Measurements from ENCODE around the gene FAM13A. TPM values are rescaled to one million over a fixed set of nuclear protein-coding genes. Genes with fewer than 3 reads are reported as not detected.

The FAM13A gene
- total and polyA plus RNA-seq, 10 donors, result 2.7 to 24.9 (median 18.3) TPM

DNA sequence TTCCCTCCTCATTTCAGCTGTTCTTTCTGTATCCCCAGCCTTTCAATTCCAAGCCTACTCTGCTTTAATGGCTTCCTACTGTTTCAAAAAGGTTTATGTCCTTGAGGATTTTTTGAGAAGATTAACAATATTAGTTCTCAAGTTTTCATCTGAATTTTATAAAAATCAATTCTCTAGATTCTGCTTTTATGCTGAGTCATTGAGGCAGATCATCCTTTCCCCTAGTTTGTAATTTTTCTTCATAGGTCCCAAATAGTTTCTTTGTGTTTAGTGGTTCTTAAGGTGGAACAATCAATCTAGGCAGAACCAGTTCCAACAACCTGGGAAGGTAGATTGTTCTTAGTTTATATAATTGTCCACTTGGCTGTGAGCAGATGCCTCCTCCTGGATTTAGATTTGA lies 259.3 kb downstream of the FAM13A start:
- no peak for TF ChIP-seq POLR2A (IDR thresholded peaks at IDR 0.05)
- no peak for TF ChIP-seq POLR2AphosphoS5 (IDR thresholded peaks at IDR 0.05)
- TF ChIP-seq, protein P1, sequence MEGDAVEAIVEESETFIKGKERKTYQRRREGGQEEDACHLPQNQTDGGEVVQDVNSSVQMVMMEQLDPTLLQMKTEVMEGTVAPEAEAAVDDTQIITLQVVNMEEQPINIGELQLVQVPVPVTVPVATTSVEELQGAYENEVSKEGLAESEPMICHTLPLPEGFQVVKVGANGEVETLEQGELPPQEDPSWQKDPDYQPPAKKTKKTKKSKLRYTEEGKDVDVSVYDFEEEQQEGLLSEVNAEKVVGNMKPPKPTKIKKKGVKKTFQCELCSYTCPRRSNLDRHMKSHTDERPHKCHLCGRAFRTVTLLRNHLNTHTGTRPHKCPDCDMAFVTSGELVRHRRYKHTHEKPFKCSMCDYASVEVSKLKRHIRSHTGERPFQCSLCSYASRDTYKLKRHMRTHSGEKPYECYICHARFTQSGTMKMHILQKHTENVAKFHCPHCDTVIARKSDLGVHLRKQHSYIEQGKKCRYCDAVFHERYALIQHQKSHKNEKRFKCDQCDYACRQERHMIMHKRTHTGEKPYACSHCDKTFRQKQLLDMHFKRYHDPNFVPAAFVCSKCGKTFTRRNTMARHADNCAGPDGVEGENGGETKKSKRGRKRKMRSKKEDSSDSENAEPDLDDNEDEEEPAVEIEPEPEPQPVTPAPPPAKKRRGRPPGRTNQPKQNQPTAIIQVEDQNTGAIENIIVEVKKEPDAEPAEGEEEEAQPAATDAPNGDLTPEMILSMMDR (IDR thresholded peaks at IDR 0.05 in 8 of 11, conservative IDR thresholded peaks at IDR 0.05 in 3 of 11), result no peak
- H3K4me3 ChIP-seq, result no peak overlapping the region
- DNase-seq, result no peak
- H3K9me3 ChIP-seq, result no peaks in the 10 kb centered on the region
- no peaks in the 10 kb centered on the region for H3K36me3 ChIP-seq
- H3K27me3 ChIP-seq (replicated peaks in 1 of 7), result no peaks in the 10 kb centered on the region
- intact Hi-C loops (cut with DNase I; ENCODE audit: low total_unique reads), result no loop called here
- no peak overlapping the region for H3K27ac ChIP-seq
- peaks cover 0 to 3% (median 0%) of the 10 kb centered on the region in 6 donors for H3K4me1 ChIP-seq

DNA sequence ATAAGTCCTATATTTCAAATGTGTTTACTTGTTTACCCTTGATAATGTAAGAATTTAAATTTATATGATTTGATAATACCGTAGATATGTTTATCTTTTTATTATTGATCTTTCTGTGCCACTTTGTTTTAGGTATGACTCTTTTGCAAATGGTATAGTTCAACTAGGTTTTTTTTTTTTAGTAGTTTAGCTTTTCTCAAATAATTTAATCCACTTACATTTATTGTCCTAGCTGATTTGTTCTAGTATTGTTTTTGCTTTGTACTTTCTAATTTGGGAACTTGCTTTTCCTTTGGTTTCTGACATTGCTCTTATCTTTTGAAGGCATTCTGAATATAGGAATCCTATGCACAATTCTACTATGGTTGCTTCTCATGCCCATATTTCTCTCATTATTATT lies 260.4 kb downstream of the FAM13A start:
- no peaks in the 10 kb centered on the region for H3K27me3 ChIP-seq (replicated peaks in 1 of 7)
- no peak for TF ChIP-seq POLR2AphosphoS5 (IDR thresholded peaks at IDR 0.05)
- TF ChIP-seq, protein P1 (IDR thresholded peaks at IDR 0.05 in 8 of 11, conservative IDR thresholded peaks at IDR 0.05 in 3 of 11), result no peak
- TF ChIP-seq POLR2A (IDR thresholded peaks at IDR 0.05), result no peak
- WGBS, 5 donors, result 93 to 97% (median 96%) methylated on average over 1 of the region's 1 CpG

DNA sequence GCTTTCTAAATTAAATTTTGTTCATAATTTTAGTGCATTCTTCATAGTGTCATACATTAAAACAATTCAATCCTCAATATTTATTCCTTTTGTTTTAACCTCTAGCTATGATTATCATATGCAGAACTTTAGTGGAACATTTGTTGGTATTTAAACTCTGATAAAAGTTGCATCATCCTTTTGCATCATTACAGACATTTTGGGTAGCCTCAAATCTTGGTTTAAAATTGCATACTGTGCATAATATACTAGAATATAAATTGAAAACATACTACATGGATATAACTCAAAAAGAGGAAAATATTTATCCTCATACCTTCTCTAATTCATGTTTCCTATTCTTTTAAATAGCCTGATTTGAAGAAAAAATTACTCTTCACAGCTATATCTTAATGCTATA lies 262.0 kb downstream of the FAM13A start:
- TF ChIP-seq POLR2AphosphoS5 (IDR thresholded peaks at IDR 0.05), result no peak
- no peak for TF ChIP-seq POLR2A (IDR thresholded peaks at IDR 0.05)
- TF ChIP-seq, protein P1 (IDR thresholded peaks at IDR 0.05 in 8 of 11, conservative IDR thresholded peaks at IDR 0.05 in 3 of 11), result no peak
- Histone ChIP-seq H3K9me3 (no peaks in the 10 kb centered on the region), H3K36me3 (no peaks in the 10 kb centered on the region), H3K4me1 (no peaks in the 10 kb centered on the region), H3K4me3 (no peak overlapping the region), H3K27me3 (replicated peaks in 1 of 7) (no peaks in the 10 kb centered on the region), H3K27ac (no peak overlapping the region)
- no peak for DNase-seq
- intact Hi-C loops (cut with DNase I; ENCODE audit: low total_unique reads), result no loop called here

More for the DNA sequence above, 260.4 kb downstream of the FAM13A start:
- intact Hi-C loops (cut with DNase I; ENCODE audit: low total_unique reads), result no loop called here
- no peaks in the 10 kb centered on the region for H3K36me3 ChIP-seq
- DNase-seq, result no peak
- H3K9me3 ChIP-seq, result no peaks in the 10 kb centered on the region
- H3K27ac ChIP-seq, result no peak overlapping the region
- H3K4me3 ChIP-seq, result no peak overlapping the region
- no peaks in the 10 kb centered on the region for H3K4me1 ChIP-seq

DNA sequence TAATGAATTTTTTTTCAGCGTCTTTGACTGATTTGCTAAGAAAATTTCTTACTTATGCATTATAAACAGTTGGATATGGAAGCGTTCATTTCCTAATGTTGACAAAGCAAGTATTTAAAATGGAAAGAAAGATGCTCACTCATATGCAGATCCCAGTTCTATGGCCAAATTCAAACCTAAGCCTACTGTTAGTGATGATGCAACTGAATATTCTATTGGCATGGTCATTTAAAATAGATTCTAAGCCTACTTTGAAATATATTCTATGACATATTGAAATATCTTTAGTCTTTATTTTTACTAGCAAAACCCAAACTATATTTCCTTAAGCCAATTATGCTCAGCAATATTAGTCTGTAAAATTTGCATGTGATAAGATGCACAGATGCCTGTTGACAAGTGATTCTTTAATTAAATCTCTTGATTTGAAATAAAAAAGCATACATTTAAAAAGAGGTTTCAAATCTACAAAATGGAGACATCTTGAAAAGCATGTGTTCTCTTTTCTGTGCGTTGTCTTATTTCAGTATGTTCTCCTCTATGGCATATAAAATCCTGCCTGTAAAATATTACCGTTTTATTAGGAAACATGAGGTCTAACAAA lies 262.8 kb downstream of the FAM13A start:
- TF ChIP-seq POLR2AphosphoS5 (IDR thresholded peaks at IDR 0.05) (no peak), POLR2A (IDR thresholded peaks at IDR 0.05) (no peak)
- TF ChIP-seq, protein P1 (IDR thresholded peaks at IDR 0.05 in 8 of 11, conservative IDR thresholded peaks at IDR 0.05 in 3 of 11), result no peak

More for the DNA sequence above, 262.8 kb downstream of the FAM13A start:
- Histone ChIP-seq H3K4me1 (no peaks in the 10 kb centered on the region), H3K4me3 (no peak overlapping the region), H3K36me3 (no peaks in the 10 kb centered on the region), H3K27ac (no peak overlapping the region), H3K27me3 (replicated peaks in 1 of 7) (no peaks in the 10 kb centered on the region), H3K9me3 (no peaks in the 10 kb centered on the region)
- DNase-seq, result no peak
- intact Hi-C loops (cut with DNase I; ENCODE audit: low total_unique reads), result no loop called here
- WGBS, 5 donors, result 95 to 98% (median 97%) methylated on average over 4 of the region's 4 CpGs
